Muscle layer of duodenum (tissue), 2 donors: ENCODE data around the gene PRSS50.

Experiments
- H3K27ac ChIP-seq: one replicate; pipeline ENCODE4 v1.7.0; 2013; ENCODE audit warnings: mild to moderate bottlenecking, low read length
- H3K27me3 ChIP-seq: one replicate; pipeline ENCODE4 v1.7.0; 2013; ENCODE audit warnings: low read depth, mild to moderate bottlenecking, control low read depth, low read length
- H3K36me3 ChIP-seq, 2 donors: one replicate each; pipeline ENCODE4 v1.7.0; 2013; ENCODE audit warnings: low read length in 2 of 2, control low read depth in 1 of 2, mild to moderate bottlenecking in 1 of 2; ENCODE audit not compliant: insufficient read depth in 2 of 2, control insufficient read depth in 1 of 2
- H3K4me1 ChIP-seq, 2 donors: one replicate each; pipeline ENCODE4 v1.7.0; 2013; ENCODE audit warnings: low read length in 2 of 2, mild to moderate bottlenecking in 2 of 2, control low read depth in 1 of 2, moderate library complexity in 1 of 2; ENCODE audit not compliant: insufficient read depth in 2 of 2, control insufficient read depth in 1 of 2
- H3K4me3 ChIP-seq, 2 donors: one replicate each; pipeline ENCODE4 v1.7.0; 2013; ENCODE audit warnings: low read length in 2 of 2, low read depth in 1 of 2, mild to moderate bottlenecking in 1 of 2
- H3K9me3 ChIP-seq, 2 donors: one replicate each; pipeline ENCODE4 v1.7.0; 2013; ENCODE audit warnings: low read length in 2 of 2, control low read depth in 1 of 2, mild to moderate bottlenecking in 1 of 2; ENCODE audit not compliant: control insufficient read depth in 1 of 2
- donor health status: healthy.

Gene PRSS50

DNA sequence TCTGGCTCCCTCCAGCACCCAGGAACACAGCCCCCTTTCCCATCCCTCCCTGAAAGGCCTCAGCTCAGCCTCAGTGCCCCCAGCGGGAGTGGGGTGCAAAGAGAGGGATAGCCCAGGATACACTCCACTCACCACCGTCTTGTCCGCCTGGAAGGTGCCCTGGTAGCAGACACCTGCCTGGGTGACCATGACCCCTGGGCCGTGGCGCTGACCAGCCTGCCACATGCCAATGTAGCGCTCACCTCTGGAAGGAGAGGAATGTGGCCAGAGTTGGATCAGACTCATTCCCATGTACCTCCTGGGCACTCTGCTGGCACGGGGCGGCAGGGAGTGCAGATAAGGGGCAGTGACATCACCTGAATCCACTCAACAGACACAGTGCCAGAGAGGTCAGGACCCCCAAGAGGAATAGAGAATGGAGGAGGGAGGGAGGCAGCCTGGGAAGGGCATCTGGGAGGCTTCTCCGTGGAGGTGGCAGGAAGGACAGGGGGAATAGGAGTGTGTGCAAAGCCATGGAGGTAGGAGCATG lies 37.3 kb downstream of the PRSS50 start:
- Histone ChIP-seq H3K36me3 (no peaks in the 10 kb centered on the region), H3K4me3 (no peak overlapping the region), H3K9me3 (no peaks in the 10 kb centered on the region), H3K27ac (no peak overlapping the region), H3K27me3 (no peaks in the 10 kb centered on the region), H3K4me1 (no peaks in the 10 kb centered on the region)

DNA sequence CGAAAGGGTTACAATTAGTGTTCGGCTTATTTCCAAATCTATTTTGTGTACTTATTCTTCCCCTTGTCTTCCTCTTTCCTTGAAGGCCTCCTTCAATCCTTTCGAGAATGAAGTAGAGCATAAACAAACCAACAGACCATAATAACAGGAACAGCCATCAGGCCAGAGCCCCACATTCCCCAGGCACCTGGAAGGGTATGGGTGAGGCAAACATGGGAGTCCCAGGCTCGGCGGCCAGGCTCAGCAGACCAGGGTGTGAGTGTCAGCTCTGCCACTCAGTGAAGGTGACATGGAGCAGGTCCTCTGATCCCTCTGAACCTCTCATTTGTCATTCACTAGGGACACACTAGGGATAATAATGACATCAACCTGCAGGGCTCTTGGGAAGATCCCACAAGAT lies 38.0 kb downstream of the PRSS50 start:
- H3K4me3 ChIP-seq, result no peak overlapping the region
- H3K9me3 ChIP-seq, result no peaks in the 10 kb centered on the region
- H3K36me3 ChIP-seq, result peaks cover 0 to 3% of the 10 kb centered on the region in 2 donors
- H3K27me3 ChIP-seq, result no peaks in the 10 kb centered on the region
- no peaks in the 10 kb centered on the region for H3K4me1 ChIP-seq
- H3K27ac ChIP-seq, result no peak overlapping the region

DNA sequence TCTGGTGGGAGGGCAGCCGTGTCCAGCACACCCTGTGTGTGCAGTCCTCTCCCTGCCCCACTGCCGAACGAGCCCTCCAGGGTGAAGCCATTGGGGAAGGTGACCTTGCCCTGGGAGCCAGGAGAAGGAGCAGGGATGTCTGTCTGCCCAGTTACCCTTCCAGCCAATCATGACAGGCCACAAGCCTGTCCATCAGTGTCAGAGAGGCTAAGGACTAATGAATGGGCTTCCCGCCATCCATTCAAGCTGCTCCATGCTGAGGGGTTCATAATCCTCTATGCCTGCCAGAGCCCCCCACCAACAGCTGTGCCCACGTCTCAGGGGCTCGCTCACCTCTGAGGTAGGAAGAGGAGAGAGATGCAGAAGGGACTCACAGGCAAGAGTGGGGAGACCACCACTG lies 39.4 kb downstream of the PRSS50 start:
- no peak overlapping the region for H3K27ac ChIP-seq
- no peaks in the 10 kb centered on the region for H3K4me1 ChIP-seq

DNA sequence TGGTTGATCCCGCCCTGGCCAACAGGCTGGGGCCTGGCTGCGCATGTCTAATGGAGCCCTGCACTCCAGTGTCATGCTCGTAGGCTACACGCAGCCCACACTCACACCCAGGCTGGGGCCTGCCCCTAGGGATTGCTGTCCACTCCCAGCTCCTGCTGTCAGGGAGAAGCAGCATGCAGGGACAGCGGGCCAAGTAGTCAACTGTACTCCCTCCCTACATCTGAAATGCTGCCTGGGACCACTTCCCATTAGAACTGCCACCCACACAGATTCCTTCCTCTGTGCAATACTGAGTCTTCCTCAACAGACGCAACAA lies 40.3 kb downstream of the PRSS50 start:
- Histone ChIP-seq H3K27me3 (no peaks in the 10 kb centered on the region), H3K4me3 (no peak overlapping the region), H3K4me1 (no peaks in the 10 kb centered on the region), H3K27ac (no peak overlapping the region), H3K9me3 (no peaks in the 10 kb centered on the region), H3K36me3 (peaks cover 3 to 10% of the 10 kb centered on the region in 2 donors)

More for the DNA sequence above, 39.4 kb downstream of the PRSS50 start:
- H3K36me3 ChIP-seq, result peaks cover 1 to 10% of the 10 kb centered on the region in 2 donors
- no peaks in the 10 kb centered on the region for H3K27me3 ChIP-seq
- H3K4me3 ChIP-seq, result no peak overlapping the region
- H3K9me3 ChIP-seq, result no peaks in the 10 kb centered on the region

DNA sequence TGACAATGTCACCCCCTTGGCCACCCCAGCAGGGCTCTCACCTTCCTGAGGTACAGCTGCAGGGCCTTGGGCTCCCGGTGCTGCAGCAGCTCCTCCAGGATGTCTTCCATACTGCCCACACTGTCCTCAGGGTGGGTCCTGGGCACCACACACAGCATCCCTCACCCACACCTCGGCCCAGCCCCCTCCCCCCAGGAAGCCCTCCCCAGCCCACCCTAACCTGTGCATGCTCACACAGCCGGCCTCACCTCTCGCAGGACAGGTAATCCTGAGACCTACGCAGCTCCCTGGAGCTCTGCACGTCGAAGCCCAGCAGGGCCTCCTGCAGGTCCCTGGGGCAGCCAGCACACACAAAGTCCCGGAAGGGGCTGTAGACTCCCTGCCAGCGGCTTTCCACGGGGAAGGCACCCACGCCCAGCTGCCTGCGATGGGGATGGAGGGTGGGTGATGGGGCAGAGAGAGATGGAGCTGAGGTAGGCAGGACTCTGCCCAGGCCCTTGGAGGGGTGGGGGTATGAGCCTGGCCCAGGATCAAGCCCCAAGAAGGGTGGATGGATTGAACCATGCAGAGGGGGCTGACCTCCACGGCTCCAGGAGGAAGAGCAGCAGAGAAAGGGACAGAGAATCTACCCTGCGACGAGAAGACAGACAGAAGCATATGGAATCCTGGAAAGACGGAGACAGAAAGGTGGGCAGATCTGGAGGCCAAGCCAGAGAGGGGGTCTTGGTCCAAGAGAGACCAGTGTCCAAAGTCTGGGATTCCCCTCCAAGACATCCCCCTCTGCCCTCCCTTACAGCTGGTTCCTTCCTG lies 40.9 kb downstream of the PRSS50 start:
- no peak overlapping the region for H3K4me3 ChIP-seq
- no peaks in the 10 kb centered on the region for H3K9me3 ChIP-seq

DNA sequence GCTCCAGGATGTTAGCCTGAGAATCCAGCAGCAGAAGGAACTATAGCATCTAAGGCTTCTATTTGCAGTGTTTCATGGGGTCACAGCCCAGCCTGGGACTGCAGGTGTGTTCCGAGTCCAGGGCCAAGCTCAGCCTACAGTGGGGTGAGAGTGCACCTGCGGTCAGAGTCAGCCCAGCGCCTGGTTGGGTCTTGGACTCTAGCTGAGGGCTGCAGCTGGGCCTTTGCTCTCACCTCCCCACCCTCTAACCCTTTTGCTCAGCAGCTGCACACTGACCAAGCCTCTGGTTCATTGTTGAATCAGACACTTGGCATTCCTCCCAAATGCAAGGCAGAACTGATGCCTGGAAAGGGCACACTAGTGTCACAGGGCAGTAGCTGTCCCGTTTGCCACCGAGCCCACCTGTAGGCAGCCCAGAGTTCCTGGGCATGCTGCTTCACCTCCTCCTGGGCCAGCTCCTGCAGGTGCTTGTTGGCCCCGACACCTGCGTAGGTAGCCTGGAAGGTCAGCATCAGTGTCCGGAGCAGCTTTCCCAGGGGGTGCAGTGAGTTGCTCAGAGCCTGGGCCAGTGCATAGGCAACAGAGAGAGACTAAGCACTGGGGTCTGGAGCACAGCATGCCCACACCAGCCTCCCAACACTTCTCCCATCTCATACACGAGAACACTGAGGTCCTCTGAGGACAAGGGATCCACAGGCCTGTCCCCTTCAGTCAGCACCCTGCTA lies 41.7 kb downstream of the PRSS50 start:
- no peak overlapping the region for H3K27ac ChIP-seq
- no peaks in the 10 kb centered on the region for H3K9me3 ChIP-seq
- H3K4me3 ChIP-seq, result no peak overlapping the region
- no peaks in the 10 kb centered on the region for H3K4me1 ChIP-seq
- no peaks in the 10 kb centered on the region for H3K27me3 ChIP-seq
- H3K36me3 ChIP-seq, result peaks cover 3 to 10% of the 10 kb centered on the region in 2 donors

More for the DNA sequence above, 40.9 kb downstream of the PRSS50 start:
- H3K36me3 ChIP-seq, result peaks cover 3 to 10% of the 10 kb centered on the region in 2 donors
- no peaks in the 10 kb centered on the region for H3K27me3 ChIP-seq
- H3K4me1 ChIP-seq, result no peaks in the 10 kb centered on the region
- no peak overlapping the region for H3K27ac ChIP-seq

DNA sequence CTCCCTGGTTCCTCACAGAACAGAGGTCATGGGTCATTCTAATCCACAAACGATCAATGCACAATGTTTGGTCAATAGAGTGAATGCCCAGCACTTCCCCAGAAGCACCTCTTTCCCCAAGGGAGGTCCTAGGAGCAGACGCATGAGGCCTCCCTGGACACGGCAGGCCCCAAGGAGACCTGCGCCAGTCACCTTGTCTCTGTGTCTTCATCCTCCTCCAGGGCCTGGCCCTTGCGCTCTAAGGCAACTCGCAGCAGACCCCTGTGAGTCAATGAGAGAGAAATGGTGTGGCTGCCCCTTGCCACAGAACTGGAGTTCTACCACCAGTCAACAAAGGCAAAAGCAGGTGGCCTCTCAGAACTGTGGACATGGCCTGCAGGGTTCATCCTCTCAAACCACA lies 42.2 kb downstream of the PRSS50 start:
- Histone ChIP-seq H3K36me3 (peaks cover 3 to 10% of the 10 kb centered on the region in 2 donors), H3K27me3 (no peaks in the 10 kb centered on the region), H3K9me3 (no peaks in the 10 kb centered on the region), H3K4me1 (no peaks in the 10 kb centered on the region), H3K27ac (no peak overlapping the region), H3K4me3 (no peak overlapping the region)

DNA sequence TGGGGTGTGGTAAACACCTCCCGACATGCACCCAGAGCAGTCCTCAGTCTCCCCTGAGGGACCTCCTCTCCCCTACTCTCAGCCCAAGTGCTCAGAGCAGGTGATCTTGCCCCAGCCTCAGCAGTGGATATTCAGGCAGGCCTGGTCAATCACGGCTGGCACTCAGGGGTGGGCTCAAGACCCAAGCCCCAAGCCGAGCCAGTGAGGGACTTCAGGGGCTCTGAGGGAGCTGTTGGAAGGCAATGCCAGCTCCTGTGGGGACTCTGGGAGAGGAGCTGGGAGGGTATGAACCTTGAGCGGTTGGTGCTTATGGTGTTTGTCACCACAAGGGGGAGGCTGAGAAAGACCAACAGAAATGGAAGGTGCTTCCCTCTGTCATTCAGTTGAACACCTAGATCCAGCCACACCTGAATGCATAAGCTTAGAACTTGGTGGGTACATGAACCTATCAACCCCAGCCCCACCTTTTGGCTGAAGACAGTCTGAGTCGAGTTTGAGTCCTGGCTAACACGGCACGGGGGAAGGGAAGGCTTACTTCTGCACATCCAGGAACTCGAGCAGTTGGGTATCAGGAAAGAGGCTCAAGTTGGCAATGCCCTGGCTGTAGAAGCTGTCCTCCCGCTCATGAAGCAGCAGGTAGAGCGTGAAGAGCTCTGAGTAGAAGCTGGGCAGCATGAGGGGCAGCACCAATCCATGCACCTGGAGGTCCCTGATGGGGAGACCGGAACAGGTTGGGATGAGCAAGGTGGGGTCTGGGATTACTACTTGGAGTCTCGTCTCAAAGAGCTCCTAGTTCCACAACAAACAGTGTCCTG lies 43.4 kb downstream of the PRSS50 start:
- H3K4me3 ChIP-seq, result no peak overlapping the region
- no peaks in the 10 kb centered on the region for H3K27me3 ChIP-seq
- no peaks in the 10 kb centered on the region for H3K4me1 ChIP-seq
- H3K36me3 ChIP-seq, result peaks cover 3 to 10% of the 10 kb centered on the region in 2 donors
- H3K27ac ChIP-seq, result no peak overlapping the region
- H3K9me3 ChIP-seq, result no peaks in the 10 kb centered on the region

DNA sequence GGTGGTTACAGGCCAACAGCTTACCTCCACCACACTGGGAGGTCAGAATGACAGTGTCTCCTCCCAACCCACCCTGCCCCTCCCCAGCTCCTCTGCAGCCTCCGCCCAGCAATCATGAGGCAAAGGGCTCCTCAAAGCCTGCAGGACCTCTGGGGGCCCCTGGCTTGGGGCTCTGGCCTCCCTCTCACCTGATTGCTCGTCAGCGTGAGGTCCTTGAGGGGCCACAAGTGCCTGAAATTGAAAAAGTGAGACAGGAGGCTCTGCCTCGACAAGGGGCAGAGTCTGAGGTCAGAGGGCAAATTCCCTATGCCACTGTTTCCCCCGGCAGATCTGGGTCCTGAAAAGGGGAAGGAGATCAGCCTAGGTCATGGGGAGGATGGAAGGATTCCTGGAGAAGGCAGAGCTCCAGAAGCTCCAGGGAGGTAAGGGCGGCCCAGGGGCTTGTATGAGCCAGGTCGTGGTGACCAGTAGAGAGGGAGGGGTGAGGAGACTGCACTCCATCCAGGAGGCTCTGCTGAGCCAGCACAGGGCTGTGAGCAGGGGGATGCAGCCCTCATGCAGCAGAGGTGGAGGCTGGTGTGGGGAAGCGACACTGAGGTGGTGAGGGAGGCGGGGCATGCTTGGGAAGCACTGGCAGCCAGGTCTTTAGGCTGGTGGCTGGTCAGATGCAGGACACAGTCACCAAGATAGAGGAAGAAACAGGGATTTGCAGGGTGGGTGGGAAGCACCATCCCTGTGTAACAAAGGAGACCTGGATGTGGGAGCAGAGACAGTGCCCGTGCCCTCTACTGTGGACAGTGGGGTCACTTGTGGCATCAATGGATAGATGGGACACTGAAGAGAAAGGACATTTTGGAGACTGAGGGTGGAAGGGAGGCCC lies 44.3 kb downstream of the PRSS50 start:
- Histone ChIP-seq H3K4me3 (no peak overlapping the region), H3K9me3 (no peaks in the 10 kb centered on the region), H3K36me3 (peaks cover 3 to 10% of the 10 kb centered on the region in 2 donors), H3K27me3 (no peaks in the 10 kb centered on the region), H3K27ac (no peak overlapping the region), H3K4me1 (no peaks in the 10 kb centered on the region)

DNA sequence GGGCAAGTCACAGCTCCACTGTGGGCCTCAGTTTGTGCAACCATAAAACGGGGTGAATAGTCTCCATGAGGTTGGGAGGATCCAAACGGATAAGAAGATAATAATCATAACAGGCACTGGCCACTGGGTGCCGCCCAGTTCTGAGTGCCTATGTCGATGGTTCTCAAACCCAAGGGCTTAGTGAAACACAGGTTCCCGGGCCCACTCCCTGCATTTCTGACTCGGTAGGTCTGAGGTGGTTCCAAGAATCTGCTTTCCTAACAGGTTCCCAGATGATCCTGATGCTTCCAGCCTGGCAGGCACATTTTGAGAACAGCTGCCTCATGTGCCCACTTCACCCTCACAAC lies 45.3 kb downstream of the PRSS50 start:
- Histone ChIP-seq H3K27ac (no peak overlapping the region), H3K4me3 (no peak overlapping the region), H3K4me1 (no peaks in the 10 kb centered on the region), H3K36me3 (peaks cover 3 to 10% of the 10 kb centered on the region in 2 donors), H3K9me3 (no peaks in the 10 kb centered on the region), H3K27me3 (no peaks in the 10 kb centered on the region)
